SK-N-SH treated with all-trans-retinoic acid at 6 μM for 48 hours (cell line): ENCODE measurements around the gene LMO7.
"Not testable (repeated sequence)": the region's sequence is repeated elsewhere in the genome, so short reads cannot be mapped to it uniquely, and the experiment has no call there.

Source experiments
- ATAC-seq: fragments of 200-7000 bp; cut with Tn5 transposase; 3 replicates; pipeline ENCODE4 v1.9.1; 2020; ENCODE audit warnings: mild to moderate bottlenecking, moderate library complexity
- ARNTL ChIP-seq: fragments of 450-650 bp; formaldehyde crosslinking; IDR thresholded peaks from 2 replicates; pipeline ENCODE4 v1.5.0; 2020; ENCODE audit warnings: low read depth, mild to moderate bottlenecking, moderate library complexity, borderline replicate concordance
- CREB5 ChIP-seq: fragments of 250-450 bp; sonication (Bioruptor Pico); IDR thresholded peaks from 2 replicates; pipeline ENCODE4 v1.5.1; 2020; ENCODE audit warnings: low read depth, mild to moderate bottlenecking, moderate library complexity
- CSDC2 ChIP-seq: fragments of 250-450 bp; sonication (Bioruptor Pico); IDR thresholded peaks from 2 replicates; pipeline ENCODE4 v1.5.0; 2020; ENCODE audit warnings: mild to moderate bottlenecking, moderate library complexity
- ESRRG ChIP-seq: fragments of 250-450 bp; sonication (Bioruptor Pico); IDR thresholded peaks from 2 replicates; pipeline ENCODE4 v1.6.1; 2021; ENCODE audit warnings: mild to moderate bottlenecking
- GLIS3 ChIP-seq: fragments of 250-450 bp; sonication (Bioruptor Pico); IDR thresholded peaks from 2 replicates; pipeline ENCODE4 v1.5.0; 2020; ENCODE audit warnings: mild to moderate bottlenecking, moderate library complexity
- ISL1 ChIP-seq: fragments of 250-450 bp; sonication (Bioruptor Pico); IDR thresholded peaks from 2 replicates; pipeline ENCODE4 v2.1.2; 2022; ENCODE audit warnings: mild to moderate bottlenecking, moderate library complexity
- OSR1 ChIP-seq: fragments of 250-450 bp; sonication (Bioruptor Pico); IDR thresholded peaks from 2 replicates; pipeline ENCODE4 v1.8.0; 2022; ENCODE audit warnings: moderate library complexity, mild to moderate bottlenecking, inconsistent platforms
- POU6F1 ChIP-seq: fragments of 250-450 bp; sonication (Bioruptor Pico); IDR thresholded peaks from 2 replicates; pipeline ENCODE4 v1.8.0; 2021; ENCODE audit warnings: low read depth, mild to moderate bottlenecking, moderate library complexity, borderline replicate concordance
- PPARA ChIP-seq: fragments of 250-450 bp; sonication (Bioruptor Pico); IDR thresholded peaks from 2 replicates; pipeline ENCODE4 v1.5.0; 2020; ENCODE audit warnings: mild to moderate bottlenecking, borderline replicate concordance
- RARB ChIP-seq: fragments of 250-450 bp; sonication (Bioruptor Pico); IDR thresholded peaks from 2 replicates; pipeline ENCODE4 v1.8.0; 2021; ENCODE audit warnings: mild to moderate bottlenecking, moderate library complexity
- SNAI2 ChIP-seq: fragments of 250-450 bp; sonication (Bioruptor Pico); IDR thresholded peaks from 2 replicates; pipeline ENCODE4 v1.5.0; 2020; ENCODE audit warnings: mild to moderate bottlenecking, moderate library complexity
- TCF4 ChIP-seq: fragments of 250-450 bp; sonication (Bioruptor Pico); IDR thresholded peaks from 2 replicates; pipeline ENCODE4 v1.8.0; 2021; ENCODE audit warnings: mild to moderate bottlenecking, moderate library complexity, borderline replicate concordance
- TOX ChIP-seq: fragments of 250-450 bp; sonication (Bioruptor Pico); IDR thresholded peaks from 2 replicates; pipeline ENCODE4 v1.8.0; 2021; ENCODE audit warnings: mild to moderate bottlenecking, moderate library complexity, borderline replicate concordance
- ZFP3 ChIP-seq: fragments of 250-450 bp; sonication (Bioruptor Pico); IDR thresholded peaks from 2 replicates; pipeline ENCODE4 v1.5.0; 2020; ENCODE audit warnings: mild to moderate bottlenecking, moderate library complexity
- ZFP30 ChIP-seq: fragments of 450-650 bp; formaldehyde crosslinking; IDR thresholded peaks from 2 replicates; pipeline ENCODE4 v1.5.0; 2022; ENCODE audit warnings: mild to moderate bottlenecking, moderate library complexity
- ZNF565 ChIP-seq: fragments of 450-650 bp; formaldehyde crosslinking; conservative IDR thresholded peaks from 2 replicates; pipeline ENCODE4 v1.5.0; 2020; ENCODE audit warnings: low read depth, mild to moderate bottlenecking, moderate library complexity
- ZNF70 ChIP-seq: fragments of 450-650 bp; formaldehyde crosslinking; IDR thresholded peaks from 2 replicates; pipeline ENCODE4 v1.5.0; 2020; ENCODE audit warnings: mild to moderate bottlenecking, moderate library complexity
- ZNF8 ChIP-seq: fragments of 450-650 bp; formaldehyde crosslinking; IDR thresholded peaks from 2 replicates; pipeline ENCODE4 v1.5.0; 2020; ENCODE audit warnings: mild to moderate bottlenecking, moderate library complexity
- TF ChIP-seq, protein P1 (sequence below): fragments of 250-450 bp; sonication (Bioruptor Pico); IDR thresholded peaks from 2 replicates; pipeline ENCODE4 v1.5.0; 2020; ENCODE audit warnings: mild to moderate bottlenecking, moderate library complexity
- TF ChIP-seq, protein P2 (sequence below): fragments of 250-450 bp; sonication (Bioruptor Pico); IDR thresholded peaks from 2 replicates; pipeline ENCODE4 v1.5.1; 2021; ENCODE audit warnings: mild to moderate bottlenecking, moderate library complexity

LMO7 gene

GRCh38 chr13:75693227-75693626 lies 57.1 kb downstream of the LMO7 start:
- TF ChIP-seq OSR1 (CRISPR knock-in tag) (no peak), SNAI2 (CRISPR knock-in tag) (no peak), ZNF565 (no peak), GLIS3 (CRISPR knock-in tag) (no peak), CSDC2 (CRISPR knock-in tag) (no peak), PPARA (CRISPR knock-in tag) (no peak), POU6F1 (CRISPR knock-in tag) (no peak), ZNF70 (CRISPR knock-in tag) (no peak), ZFP30 (CRISPR knock-in tag) (no peak), ESRRG (CRISPR knock-in tag) (no peak), TOX (CRISPR knock-in tag) (no peak)
- TF ChIP-seq, protein P1, sequence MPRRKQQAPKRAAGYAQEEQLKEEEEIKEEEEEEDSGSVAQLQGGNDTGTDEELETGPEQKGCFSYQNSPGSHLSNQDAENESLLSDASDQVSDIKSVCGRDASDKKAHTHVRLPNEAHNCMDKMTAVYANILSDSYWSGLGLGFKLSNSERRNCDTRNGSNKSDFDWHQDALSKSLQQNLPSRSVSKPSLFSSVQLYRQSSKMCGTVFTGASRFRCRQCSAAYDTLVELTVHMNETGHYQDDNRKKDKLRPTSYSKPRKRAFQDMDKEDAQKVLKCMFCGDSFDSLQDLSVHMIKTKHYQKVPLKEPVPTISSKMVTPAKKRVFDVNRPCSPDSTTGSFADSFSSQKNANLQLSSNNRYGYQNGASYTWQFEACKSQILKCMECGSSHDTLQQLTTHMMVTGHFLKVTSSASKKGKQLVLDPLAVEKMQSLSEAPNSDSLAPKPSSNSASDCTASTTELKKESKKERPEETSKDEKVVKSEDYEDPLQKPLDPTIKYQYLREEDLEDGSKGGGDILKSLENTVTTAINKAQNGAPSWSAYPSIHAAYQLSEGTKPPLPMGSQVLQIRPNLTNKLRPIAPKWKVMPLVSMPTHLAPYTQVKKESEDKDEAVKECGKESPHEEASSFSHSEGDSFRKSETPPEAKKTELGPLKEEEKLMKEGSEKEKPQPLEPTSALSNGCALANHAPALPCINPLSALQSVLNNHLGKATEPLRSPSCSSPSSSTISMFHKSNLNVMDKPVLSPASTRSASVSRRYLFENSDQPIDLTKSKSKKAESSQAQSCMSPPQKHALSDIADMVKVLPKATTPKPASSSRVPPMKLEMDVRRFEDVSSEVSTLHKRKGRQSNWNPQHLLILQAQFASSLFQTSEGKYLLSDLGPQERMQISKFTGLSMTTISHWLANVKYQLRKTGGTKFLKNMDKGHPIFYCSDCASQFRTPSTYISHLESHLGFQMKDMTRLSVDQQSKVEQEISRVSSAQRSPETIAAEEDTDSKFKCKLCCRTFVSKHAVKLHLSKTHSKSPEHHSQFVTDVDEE (CRISPR knock-in tag) = no peak
- no peak for ATAC-seq

GRCh38 chr13:75694722-75695121 lies 58.6 kb downstream of the LMO7 start:
- ATAC-seq = peak; percentile 11; the same call in 1 of the 3 replicates
- TF ChIP-seq OSR1 (CRISPR knock-in tag) = no peak

DNA sequence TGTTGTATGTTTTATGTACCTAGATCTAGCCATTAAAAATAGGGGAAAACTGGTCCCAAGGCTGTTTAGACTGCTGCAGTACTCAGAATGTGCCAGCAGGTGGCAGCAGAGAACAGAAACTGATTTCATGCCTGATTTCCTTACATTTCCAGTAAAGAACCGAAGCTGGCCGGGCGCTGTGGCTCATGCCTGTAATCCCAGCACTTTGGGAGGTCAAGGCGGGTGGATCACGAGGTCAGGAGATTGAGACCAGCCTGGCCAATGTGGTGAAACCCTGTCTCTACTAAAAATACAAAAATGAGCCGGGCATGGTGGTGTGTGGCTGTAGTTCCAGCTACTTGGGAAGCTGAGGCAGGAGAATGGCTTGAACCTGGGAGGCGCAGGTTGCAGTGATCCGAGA lies 59.8 kb downstream of the LMO7 start:
- ATAC-seq = peak; percentile 67

- ATAC-seq = no peak
These were observed 62.9 kb downstream of the LMO7 start for GRCh38 chr13:75699062-75699461.

GRCh38 chr13:75699717-75700116 lies 63.6 kb downstream of the LMO7 start:
- ATAC-seq = not testable (repeated sequence)

More at GRCh38 chr13:75699062-75699461, 62.9 kb downstream of the LMO7 start:
- TF ChIP-seq SNAI2 (CRISPR knock-in tag) = no peak
- TF ChIP-seq TCF4 (CRISPR knock-in tag) = no peak
- no peak for TF ChIP-seq ZFP3
- TF ChIP-seq ISL1 (CRISPR knock-in tag) = no peak
- TF ChIP-seq RARB = no peak
- TF ChIP-seq ARNTL (CRISPR knock-in tag) = no peak
- TF ChIP-seq ESRRG (CRISPR knock-in tag) = no peak
- no peak for TF ChIP-seq ZNF565
- no peak for TF ChIP-seq ZNF70 (CRISPR knock-in tag)
- no peak for TF ChIP-seq PPARA (CRISPR knock-in tag)
- TF ChIP-seq, protein P2, sequence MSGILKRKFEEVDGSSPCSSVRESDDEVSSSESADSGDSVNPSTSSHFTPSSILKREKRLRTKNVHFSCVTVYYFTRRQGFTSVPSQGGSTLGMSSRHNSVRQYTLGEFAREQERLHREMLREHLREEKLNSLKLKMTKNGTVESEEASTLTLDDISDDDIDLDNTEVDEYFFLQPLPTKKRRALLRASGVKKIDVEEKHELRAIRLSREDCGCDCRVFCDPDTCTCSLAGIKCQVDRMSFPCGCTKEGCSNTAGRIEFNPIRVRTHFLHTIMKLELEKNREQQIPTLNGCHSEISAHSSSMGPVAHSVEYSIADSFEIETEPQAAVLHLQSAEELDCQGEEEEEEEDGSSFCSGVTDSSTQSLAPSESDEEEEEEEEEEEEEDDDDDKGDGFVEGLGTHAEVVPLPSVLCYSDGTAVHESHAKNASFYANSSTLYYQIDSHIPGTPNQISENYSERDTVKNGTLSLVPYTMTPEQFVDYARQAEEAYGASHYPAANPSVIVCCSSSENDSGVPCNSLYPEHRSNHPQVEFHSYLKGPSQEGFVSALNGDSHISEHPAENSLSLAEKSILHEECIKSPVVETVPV (CRISPR knock-in tag) = no peak
- TF ChIP-seq TOX (CRISPR knock-in tag) = no peak
- no peak for TF ChIP-seq GLIS3 (CRISPR knock-in tag)
- TF ChIP-seq ZNF8 (CRISPR knock-in tag) = no peak

DNA sequence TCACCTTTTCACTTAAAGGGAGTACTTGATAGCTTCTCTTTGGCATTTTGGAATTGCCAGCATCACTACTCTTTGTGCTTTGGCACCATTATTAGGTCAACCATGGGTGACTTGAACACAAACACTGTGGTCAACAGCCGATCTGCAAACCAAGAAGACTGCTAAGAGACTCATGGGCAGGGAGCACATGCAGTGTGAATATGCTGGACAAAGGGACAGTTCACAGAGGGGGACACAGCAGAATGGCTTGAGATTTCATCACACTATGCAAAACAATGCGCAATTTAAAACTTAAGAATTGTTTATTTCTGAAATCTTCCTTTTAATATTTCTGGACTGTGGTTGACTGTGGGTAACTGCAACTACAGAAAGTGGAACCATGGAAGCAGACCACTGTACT lies 64.4 kb downstream of the LMO7 start:
- no peak for ATAC-seq
- TF ChIP-seq, protein P2 (CRISPR knock-in tag) = no peak
- TF ChIP-seq ZNF70 (CRISPR knock-in tag) (no peak), RARB (no peak), GLIS3 (CRISPR knock-in tag) (no peak), CSDC2 (CRISPR knock-in tag) (no peak), PPARA (CRISPR knock-in tag) (no peak), ARNTL (CRISPR knock-in tag) (no peak), TOX (CRISPR knock-in tag) (no peak), CREB5 (CRISPR knock-in tag) (no peak), ZNF8 (CRISPR knock-in tag) (no peak), ZFP30 (CRISPR knock-in tag) (no peak), TCF4 (CRISPR knock-in tag) (no peak)
